GM19467 (cell line): ENCODE measurements around the gene PRKG1.
"Not testable (repeated sequence)": the region's sequence is repeated elsewhere in the genome, so short reads cannot be mapped to it uniquely, and the experiment has no call there.

Experiments
- ATAC-seq: cut with Tn5 transposase; IDR thresholded peaks from one replicate; pipeline ENCODE4 v1.9.1; 2021; ENCODE audit warnings: mild to moderate bottlenecking, moderate library complexity; ENCODE audit not compliant: unreplicated experiment

PRKG1 gene

DNA sequence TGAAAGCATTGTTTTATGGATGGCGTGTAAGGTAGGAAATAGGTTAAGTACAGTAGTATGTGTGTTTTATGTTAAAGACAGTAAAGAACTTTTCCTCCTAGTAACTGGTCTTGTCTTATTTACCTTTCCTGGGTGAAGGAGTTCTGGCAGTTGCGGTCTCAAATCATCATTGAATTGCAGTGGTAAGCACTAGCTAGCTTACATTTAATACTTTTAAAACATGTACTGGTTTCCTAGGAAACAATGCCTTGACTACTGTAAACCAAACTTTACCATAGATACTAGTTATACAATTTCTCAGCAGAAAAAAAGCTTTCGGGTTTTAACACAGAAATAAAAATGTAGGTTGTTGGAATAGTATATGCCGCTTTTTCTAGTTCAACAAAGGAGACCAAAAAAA lies 37.7 kb downstream of the PRKG1 start:
- no peak for ATAC-seq

DNA sequence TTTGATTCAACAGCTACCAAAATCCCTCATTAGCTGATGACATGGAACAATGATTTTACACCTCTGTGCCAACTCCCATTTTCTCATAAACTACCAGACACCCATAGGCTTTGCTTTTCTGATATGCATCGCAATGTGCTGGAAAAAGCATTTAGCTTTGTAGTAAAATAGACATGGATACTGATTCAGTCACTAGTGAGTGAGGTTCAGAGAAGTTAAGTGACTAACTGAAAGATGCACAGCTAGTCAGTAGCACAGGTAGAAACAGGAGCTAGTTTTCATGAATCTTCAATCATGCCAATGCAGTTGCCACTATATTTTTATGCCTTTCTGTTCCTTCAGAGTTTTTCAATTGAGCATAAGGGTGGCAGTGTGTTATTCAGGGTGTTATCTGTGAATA lies 38.7 kb downstream of the PRKG1 start:
- ATAC-seq = no peak

DNA sequence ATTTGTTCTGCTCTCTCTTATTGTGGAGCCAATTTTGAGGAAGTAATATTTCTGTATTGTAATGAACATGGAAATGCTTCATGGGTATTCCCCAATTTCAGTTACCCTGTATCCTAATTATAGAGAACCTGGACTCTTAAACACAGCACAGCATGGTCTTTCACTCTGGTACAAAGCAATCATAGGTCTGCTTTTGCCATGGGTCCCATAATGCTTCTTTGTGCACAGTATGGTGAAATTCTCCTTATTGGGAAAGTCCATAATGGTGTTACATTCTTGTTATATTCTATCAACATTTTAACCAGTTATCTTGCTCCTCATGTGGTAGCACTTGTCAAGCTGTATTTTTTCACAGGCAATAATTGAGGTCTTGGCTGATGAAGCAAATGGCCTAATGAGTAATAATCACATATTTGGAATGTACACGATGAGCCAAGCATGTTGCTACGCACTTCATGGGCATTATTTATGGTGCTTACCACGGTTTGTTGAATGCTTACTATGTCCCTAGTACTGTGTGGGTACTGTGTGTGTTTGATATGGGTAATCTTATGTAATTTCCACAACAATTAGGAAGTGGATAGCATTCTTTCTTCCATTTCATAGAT lies 42.9 kb downstream of the PRKG1 start:
- ATAC-seq = no peak

DNA sequence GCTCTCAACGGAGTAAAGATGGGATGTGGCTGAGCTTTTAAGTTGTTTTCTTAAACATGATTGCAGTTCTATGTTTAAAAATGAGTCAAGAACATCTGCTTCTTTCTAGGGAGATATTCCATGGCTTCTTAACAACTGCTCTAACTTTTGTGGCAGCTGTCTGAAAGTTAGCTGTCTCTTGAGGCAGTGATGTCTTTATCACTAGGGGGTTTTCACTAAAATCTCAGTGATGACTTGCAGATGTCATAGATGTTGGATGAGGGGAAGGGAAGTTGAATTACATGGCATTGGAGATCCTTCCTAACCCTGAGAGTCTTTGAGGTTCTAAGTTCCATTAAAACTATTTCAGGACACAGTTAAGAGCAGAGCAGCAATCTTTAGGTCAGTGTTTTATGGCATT lies 43.5 kb downstream of the PRKG1 start:
- no peak for ATAC-seq

DNA sequence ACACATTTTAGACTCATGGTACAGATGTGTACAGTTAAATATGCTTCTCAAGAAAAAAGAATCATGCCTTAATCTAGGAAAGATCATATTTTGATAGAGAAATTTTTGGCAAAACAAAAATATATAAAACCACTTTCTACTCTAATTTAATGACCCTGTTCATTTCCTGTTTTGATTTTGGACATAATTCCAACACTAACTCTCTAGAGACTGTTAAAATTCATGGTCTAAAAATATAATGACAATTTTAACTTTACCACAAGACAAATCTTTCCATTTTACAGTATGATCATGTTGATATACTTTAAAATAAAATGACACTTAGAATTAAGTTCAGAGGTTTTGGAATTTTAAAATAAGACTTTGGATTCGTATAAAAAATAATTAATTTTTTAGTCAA lies 45.2 kb downstream of the PRKG1 start:
- no peak for ATAC-seq

DNA sequence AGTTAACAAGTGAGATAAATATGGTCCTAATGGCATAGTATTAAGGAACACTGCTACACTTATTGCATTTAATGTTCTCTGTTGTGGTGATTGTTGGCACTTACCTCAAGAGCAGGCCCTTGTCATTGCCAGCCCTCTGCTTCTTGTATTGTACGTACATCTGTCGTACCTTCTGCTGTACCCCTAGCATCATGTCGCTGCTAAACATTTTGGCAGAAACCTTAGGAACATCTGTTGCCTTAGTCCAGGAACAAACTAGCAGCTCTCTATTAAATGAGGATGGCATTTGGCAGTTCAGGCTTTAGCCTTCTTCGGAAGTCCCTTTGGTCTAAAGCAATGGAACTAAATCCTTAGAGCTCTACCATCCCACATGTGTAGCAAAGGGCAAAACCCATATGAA lies 47.6 kb downstream of the PRKG1 start:
- ATAC-seq = no peak

DNA sequence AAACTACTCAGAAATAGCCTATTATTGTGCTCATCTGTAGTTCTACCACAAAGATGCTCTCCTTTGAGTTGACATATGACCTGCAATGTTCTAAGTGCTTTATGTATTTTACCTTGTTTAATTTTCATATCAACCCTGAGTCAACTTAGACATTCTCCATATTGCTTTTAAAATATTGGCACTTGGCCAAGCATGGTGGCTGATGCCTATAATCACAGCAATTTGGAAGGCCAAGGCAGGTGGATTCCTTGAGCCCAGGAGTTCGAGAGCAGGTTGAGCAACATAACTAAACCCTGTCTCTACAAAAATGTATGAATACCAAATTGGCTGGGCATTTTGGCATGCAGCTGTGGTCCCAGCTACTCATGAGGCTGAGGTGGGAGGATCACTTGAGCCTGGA lies 50.6 kb downstream of the PRKG1 start:
- no peak for ATAC-seq

DNA sequence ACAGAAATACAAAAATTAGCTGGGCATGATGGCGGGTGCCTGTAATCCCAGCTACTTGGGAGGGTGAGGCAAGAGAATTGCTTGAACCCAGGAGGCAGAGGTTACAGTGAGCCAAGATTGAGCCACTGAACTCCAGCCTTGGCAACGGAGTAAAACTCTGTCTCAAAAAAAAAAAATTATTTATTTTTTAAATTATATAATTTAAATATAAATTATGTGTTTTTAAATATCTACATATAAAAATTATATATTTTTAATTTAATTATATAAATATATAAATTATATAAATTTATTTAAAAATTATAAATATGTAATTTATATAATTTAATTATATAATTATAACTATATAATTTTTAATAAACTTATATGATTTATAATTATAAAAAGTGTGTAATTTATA lies 51.2 kb downstream of the PRKG1 start:
- no peak for ATAC-seq

DNA sequence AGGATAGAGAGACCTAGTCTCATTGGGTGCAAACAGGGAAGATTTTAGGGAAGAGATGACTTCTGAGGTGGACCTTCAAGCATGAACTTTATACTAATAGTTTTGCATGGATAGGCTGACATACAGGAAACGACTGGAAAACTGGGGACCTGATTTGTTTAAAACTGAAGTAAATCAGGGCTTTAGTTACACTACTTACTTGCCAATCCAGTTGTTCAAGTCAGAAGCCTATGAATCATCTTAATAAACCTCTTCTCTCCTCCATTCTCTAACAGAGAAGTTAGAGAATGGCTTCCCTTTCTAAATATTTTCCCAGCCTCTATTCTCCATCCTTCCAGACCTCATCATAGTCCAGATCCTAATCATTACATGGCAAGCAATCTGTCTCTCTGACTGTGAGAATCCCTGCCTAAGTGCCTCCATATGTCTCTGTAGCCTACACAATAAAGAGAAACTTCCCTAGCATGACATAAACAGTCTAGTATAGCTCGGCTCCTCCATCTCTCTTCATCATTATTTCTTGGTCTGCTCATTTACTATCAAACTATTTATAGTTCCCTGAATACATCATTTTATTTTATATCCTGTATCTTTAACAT lies 55.8 kb downstream of the PRKG1 start:
- no peak for ATAC-seq

DNA sequence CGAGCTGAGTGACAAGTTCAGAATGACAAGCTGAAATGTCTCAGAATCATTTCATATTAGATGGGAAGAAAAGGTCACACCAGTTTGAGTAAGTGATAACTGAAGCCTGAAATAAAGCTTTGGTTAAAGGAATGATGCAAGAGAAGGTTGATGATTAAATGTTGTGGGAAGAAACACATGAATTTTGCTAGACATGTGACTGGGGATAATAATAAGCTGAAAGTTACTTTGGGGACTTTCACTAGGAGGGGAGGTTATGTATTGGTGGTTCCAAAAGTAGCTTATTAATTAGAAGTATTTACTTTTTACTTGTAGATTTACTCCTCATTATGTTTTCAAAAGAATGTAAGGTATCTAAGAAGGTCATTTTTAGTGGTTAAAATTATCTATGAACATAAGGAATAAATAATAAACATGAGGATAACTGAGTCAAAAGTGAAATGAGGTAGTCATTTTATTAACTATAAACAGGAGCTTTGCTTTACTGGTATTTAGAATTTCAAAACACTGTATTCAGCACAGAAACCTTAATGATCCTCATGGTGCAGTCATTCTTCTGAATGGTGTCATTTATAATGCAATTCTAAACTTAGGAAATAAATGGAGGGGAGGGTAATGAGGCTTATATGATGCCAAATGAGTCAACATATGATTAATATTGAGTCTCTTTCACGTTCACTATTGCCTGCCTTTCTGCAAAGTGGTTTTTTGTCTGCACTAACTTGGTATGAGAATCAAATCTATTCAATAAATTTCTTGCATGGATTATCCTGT lies 63.7 kb downstream of the PRKG1 start:
- ATAC-seq = peak; percentile 48

DNA sequence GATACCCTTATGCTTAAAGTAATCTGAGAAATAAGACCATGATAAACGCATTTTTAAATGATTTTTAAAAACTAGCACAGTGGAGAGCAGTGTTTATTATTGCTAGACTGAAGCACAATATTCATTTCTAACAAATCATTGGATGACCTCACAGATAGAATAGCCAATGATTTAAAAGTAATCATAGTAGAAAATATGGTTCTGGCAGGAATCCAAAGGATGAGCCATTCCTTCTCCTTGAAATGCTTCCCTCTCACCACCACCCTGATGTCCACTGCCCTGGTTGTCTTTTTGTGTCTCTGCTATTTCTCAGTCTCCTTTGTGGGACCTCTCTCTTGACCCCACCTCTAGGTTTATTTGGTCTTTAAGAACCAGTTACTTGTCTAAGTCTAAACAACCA lies 64.9 kb downstream of the PRKG1 start:
- ATAC-seq = no peak

DNA sequence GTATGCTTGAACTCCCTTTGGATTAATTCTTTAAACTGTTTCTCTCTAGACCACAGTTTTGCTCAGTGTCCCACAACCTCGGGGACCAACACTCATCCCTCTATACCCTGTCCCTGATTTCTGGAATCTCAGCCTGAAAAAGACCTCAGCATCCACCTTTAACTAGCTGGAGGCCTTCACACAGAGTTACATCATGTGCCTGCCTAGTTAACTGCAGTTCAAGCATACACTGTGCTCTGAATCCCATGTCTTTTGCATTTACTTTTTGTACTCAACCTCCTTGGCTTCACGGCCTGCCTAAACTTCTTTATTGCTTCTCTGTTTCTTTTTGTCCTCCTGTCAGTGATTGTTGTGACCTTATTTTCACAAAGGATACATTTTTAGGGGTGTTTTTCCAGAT lies 66.7 kb downstream of the PRKG1 start:
- no peak for ATAC-seq

DNA sequence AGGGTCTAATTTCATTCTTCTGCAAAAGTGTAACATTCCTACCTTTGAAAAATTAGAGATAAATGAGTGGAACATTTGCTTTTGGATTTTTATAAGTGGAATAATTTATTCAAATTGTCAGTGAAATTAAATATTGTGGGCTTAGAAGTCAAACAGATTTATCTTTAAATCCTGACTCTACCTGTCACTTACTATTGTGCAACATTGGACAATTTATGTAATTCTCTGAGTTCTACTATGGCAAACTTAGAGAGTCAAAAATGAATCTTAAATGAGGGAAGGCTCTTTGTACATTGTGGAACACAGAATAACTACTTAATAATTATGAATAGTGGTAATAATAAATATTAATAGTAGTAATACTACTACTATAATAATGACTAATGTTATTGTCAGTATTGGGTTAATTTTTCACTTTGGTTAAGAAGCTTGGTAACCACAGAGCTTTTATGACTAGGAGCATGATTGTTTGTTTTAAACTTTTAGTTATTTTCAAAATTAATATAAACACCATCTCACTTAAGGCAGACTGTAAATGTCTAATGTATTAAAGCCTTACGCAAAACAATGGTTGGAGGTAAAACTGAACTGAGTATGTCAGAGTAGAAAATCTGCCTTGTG lies 70.0 kb downstream of the PRKG1 start:
- no peak for ATAC-seq

DNA sequence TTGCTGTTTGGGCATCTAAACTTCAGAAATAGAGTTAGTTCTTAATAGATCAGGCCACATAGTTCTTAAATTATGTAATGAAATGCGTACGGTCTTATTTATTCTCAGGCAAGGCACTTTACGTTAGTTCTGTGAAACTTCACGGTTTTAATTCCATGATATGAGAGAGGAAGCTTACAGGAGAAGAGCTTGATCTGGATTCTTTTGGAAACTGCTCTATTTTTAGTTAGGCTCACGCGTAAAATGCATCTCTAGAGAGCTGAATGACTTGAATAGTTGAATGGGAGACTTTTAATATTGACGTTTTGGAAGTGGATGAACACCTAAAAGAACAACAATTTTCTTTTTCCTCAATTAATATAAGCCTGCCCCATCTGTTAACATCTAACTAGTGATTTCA lies 71.1 kb downstream of the PRKG1 start:
- no peak for ATAC-seq

DNA sequence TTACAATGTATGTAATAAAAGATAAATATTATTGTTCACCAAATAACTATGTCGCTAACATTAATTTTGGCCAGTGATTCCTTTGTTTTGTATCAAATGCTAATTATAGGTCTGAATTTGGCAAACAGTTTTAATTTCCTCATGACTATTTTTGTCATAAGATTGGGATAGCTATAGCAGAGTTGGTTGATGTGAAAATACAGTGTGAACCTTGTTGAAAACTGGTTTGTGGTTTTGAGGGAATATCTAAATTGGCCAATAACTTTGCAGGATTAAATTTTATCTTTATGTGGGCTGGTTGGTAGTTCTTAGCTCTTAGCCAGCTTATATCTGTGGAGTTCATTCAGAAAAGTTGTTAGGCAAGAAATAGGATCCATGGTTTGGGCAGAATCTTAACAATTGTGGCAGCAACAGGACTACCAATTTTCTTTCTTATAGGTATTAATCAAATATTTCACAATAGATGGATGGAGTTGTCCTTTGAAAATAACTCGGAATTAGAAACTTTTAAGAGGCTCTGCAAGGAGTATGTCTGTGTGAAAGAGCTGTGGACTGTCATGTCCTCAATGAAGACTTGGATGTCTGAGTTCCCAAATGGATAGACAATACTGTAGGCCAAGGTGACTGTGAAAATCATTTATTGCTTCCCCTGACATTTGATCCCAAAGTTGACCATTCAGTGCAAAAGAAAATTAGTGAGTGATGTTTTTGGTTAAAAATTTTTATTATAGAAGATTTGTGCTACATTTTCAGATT lies 73.5 kb downstream of the PRKG1 start:
- ATAC-seq = no peak

DNA sequence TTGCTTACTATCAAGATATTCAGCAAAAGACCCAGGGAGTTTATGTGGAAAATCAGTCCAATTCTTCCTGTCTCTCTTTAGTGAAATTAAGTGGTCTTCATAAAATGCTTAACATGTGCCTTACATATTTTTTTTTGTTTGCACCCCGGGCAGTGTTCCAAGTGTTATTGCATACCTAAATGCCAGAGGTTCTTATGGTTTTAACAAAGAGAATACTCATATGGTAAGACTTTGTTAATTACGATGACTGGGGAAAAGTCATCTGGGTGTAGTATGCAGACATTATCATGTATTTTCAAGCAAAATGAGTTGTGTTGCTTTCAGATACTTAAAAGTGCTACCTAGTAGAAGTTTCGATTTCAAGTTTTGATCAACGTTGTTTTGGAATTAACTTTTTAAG lies 82.6 kb downstream of the PRKG1 start:
- ATAC-seq = no peak

DNA sequence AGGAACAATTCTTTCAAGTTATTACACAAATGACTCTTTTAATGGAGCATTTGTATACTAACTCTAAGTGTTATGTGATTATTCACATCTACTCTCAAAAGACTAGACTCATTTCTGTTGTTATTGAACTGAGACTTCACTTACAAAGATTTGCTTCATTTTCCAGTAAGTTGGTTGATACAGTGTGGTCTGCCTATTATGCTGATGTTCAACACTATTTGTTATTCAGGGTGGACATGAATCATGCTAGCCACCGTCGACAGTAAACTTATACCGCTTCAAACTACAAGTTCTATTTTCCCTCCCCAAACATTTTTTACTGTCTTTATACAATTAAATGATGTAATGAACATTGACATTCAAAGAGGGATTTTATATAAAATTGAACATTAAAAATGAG lies 84.5 kb downstream of the PRKG1 start:
- no peak for ATAC-seq

DNA sequence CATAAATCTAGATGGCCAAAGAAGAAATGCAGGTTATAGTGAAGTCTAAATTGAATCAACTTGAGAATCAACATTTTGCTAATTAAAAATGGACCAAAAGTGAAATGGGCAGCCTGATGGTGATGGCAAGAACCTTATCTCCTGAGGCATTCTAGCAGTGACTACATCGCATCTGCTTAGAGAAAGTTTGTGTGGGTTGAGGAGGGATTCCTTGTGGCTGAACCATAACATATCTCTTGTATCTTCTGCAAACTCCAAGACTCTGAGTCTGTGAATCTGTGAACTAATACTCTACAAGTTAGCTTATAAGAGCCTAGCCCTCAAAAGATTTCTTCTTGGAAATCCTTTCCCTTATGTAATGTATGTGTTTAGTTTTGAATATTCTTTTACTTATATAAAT lies 85.6 kb downstream of the PRKG1 start:
- no peak for ATAC-seq

DNA sequence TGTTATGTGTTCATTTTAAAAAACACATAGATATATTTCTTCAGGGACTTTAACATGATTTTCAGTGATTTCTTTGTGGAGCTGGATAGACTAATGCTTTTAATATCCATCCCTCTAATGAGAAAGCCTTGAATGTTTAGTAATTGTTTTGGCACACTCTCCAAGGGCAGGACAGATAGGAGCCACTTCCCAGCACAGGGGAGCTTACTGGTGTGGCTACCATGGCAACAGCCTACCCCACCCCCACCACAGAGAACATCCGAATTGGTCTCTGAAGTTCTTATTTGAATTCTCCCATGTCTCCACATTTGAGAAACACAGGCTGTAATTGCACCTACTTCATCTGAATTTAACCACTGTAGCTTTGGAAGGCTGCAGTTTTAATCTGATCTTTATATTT lies 87.7 kb downstream of the PRKG1 start:
- no peak for ATAC-seq

DNA sequence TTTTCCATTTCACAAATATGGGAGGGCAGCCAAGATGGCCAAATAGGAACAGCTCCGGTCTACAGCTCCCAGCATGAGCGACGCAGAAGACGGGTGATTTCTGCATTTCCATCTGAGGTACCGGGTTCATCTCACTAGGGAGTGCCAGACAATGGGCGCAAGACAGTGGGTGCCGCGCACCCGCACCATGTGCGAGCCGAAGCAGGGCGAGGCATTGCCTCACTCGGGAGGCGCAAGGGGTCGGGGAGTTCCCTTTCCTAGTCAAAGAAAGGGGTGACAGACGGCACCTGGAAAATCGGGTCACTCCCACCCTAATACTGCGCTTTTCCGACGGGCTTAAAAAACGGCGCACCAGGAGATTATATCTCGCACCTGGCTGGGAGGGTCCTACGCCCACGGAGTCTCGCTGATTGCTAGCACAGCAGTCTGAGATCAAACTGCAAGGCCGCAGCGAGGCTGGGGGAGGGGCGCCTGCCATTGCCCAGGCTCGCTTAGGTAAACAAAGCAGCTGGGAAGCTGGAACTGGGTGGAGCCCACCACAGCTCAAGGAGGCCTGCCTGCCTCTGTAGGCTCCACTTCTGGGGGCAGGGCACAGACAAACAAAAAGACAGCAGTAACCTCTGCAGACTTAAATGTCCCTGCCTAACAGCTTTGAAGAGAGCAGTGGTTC lies 89.2 kb downstream of the PRKG1 start:
- not testable (repeated sequence) for ATAC-seq
